OCI-LY1 (cell line): ENCODE results near the gene TLCD3B.

Source experiments
- CTCF ChIP-seq: fragments of 200-600 bp; sonication (generic), shearing (Covaris generic); IDR thresholded peaks from 2 replicates; pipeline ENCODE4 v1.5.1; 2017; ENCODE audit warnings: mild to moderate bottlenecking, antibody characterized with exemption, low read length, moderate library complexity, mixed read lengths
- EZH2 ChIP-seq: fragments of 200-600 bp; sonication (generic), shearing (Covaris generic); IDR thresholded peaks from 2 replicates; pipeline ENCODE4 v1.8.0; 2017; ENCODE audit warnings: borderline replicate concordance, mixed run types, mild to moderate bottlenecking, antibody characterized with exemption, low read length, moderate library complexity, mixed read lengths

GRCh38 chr16:29990883-29991570 is 40.0 kb downstream of the TLCD3B start:
- TF ChIP-seq EZH2 (no peak), CTCF (no peak)
